Fibroblast of upper back skin (primary cell): Measurements from ENCODE around the gene PPP1R36.
A peak's percentile ranks its signal among the peaks of the same experiment; 100 is the strongest.

Experiments used
- DNase-seq: peaks from one replicate; pipeline ENCODE4 v3.0.0-alpha.2; 2013

Gene PPP1R36

GRCh38 chr14:64572386-64573104 lies 22.8 kb downstream of the PPP1R36 start:
- DNase-seq = no peak

GRCh38 chr14:64573109-64573508 lies 23.3 kb downstream of the PPP1R36 start:
- no peak for DNase-seq

DNA sequence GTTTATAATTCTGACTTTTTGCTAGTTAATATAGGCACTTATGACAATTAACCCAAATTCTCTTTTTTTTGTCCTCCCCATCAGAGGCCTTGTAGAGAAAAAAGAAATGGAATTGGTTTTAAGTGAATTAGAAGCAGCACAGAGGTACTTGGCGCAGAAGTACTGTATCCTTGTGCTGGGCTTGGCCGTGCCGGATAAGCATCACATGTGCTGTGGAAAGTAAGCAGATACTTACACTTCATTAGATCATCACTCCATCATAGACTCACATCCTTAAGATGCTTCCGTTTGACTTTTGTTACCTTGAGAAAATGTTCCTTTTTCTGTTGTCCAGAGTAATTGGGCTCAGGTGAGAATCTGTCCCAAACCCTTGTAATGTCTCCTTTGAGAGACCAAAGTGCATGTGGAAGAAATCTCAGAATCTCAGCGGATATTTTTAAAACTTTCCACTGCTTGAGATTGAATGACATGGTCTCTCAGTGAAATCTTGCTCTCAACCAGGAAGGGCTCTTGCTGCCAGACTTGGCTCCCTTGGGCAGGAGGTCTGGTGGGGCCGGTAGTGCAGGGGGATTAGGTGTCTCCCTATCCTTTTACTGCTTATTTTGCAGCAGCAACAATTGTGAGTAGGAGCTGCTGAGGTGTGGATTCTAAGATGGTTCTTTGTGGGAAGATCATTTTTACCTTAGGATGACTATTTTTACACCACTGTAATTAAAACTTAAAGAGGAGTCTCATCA lies 24.8 kb downstream of the PPP1R36 start:
- DNase-seq = no peak

DNA sequence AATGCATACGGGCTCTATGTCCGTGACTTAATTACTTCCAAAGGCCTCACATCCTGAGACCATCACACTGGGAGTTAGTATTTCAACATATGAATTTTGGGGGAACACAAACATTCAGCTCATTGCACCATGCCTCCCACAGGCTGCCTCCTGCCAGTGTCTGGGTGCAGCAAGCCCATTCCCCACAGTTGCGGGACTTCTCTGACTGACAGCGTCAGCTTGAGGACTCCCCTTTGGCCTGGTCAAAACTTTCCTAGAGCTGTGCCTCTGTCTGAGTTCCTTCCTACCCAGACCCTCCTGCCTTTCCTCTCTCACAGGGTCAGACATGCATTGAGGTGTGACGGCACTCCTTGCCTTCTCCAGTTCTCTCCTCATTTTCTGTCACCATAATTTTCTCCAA lies 27.4 kb downstream of the PPP1R36 start:
- DNase-seq = no peak

- DNase-seq = peak; percentile 11
Measured at GRCh38 chr14:64580467-64580866, 30.7 kb downstream of the PPP1R36 start.

DNA sequence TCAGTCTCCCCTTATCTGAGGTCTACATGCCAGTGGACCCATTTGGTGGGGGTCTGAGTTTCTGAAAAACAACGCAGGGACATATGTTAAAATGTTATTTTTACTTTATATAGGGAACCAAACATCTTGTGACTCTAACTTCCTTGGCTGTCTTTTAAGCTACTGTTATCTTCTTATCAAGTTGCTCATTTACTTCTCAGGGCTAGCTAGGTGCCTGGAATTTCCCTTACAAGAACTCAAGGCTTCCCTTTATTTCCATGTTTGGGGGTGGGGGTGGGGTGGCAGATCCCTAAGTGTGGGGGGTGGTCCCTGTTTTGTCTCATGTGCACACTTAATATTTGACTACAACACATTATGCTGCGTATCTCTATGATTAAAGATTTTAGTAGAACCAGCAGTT lies 31.6 kb downstream of the PPP1R36 start:
- DNase-seq = no peak

GRCh38 chr14:64581817-64582216 lies 32.1 kb downstream of the PPP1R36 start:
- DNase-seq = no peak

DNA sequence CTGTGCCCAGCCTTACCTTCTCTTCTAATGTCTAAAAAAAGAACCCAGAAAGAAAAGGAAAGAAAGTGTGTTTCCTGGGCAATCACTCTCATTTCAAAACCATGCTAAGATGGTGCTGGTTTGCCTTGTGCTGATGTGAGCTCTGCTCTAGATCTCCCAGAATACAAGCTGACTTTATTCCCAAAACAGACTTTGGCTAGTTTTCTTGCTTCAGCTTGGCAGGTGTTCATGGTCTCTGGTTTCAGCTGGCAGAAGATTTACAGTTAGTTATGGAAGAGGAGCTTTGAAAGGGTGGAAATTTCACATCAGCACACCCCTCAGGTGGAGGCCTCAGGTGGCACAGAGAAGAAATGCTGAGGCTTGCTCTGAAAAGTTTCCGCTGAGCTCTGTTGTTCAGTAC lies 34.4 kb downstream of the PPP1R36 start:
- DNase-seq = no peak

DNA sequence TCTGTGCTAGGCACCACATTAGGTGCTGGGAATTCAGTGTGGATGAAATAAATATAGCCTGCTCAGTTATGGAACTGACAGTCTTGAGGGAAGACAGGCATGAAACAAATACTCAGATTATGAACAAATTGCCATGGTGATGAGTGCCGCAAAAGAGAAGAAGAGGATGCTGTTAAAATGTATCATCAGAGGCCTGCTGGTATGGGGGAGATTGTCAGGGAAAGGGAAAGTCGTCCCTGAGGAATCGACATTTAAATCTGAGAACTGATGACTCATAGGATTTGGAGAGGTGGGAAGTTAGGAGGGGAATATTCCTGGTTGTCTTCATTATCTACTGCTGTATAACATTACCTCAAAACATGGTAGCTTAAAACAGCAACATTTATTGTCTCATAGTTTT lies 42.0 kb downstream of the PPP1R36 start:
- DNase-seq = peak; percentile 60

DNA sequence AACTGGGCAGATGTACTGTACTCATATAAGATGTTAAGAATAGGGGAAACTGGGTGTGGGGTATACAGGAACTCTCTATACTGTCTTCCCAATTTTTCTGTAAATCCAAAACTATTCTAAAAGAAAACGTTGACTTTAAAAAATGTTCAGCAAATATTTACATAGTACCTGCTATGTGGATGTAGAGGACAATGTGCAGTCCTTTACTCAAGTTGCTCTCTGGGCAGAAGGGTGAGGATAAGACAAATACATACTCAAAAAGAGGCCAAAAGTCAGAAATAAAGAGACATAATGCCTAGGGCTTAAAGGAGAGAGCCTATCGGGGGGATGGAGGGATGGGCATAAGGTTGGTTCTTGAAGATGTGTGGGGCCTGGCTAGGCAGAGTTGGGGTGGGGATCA lies 44.7 kb downstream of the PPP1R36 start:
- DNase-seq = no peak

- DNase-seq = no peak
Measured at GRCh38 chr14:64598404-64598803, 48.6 kb downstream of the PPP1R36 start.

- no peak for DNase-seq
Measured at GRCh38 chr14:64601571-64601970, 51.8 kb downstream of the PPP1R36 start.

- DNase-seq = no peak
Measured at GRCh38 chr14:64602826-64603225, 53.1 kb downstream of the PPP1R36 start.

DNA sequence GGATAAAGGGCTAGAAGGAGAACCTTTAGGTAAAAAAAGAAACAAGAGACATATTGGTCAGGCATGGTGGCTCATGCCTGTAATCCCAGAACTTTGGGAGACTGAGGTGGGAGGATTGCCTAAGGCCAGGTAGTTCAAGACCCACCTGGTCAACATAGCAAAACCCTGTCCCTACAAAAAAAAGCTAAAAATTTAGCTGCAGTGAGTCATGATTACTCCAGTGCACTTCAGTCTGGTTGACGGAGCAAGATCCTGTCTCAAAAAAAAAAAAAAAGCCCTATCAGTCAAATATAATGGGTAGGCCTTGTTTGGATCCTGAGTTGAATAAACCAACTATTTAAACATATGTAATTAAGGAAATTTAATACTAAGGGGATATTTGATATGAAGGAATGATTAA lies 54.2 kb downstream of the PPP1R36 start:
- no peak for DNase-seq

GRCh38 chr14:64604881-64605280 lies 55.1 kb downstream of the PPP1R36 start:
- DNase-seq = peak; percentile 30

- DNase-seq = peak; percentile 34
Measured at GRCh38 chr14:64605926-64606685, 56.3 kb downstream of the PPP1R36 start.

DNA sequence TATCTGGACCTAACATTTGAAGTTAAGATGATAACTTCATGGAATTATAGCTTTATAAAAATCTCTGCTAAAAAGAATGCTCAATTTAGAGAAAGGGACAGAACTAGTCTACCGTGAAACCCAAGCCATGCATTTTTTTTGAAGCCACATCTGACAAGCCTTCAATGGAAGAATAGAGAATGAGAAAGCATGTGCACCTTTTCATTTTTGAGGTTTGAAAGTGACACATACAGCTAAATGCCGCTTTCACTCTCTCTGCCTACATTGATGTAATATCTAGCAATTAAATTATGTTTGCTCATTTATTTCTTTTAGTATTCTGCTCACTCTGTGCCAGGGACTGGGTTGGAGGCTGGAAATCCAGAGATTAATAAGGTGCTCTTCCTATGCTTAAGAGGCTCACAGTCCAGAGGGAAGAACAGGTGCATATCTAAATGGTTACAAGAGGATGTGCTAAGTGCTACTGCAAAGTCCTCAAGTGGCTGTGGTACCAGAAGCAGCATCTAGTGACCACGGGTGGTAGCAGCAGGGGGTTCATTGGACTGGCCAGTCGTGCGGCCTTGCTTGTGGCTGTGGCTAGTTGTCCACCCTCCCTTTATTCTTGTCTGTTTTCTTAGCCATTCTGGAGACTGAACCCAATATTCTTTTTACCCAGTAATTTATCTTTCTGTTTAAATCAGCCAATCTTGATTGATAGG lies 60.4 kb downstream of the PPP1R36 start:
- no peak for DNase-seq

DNA sequence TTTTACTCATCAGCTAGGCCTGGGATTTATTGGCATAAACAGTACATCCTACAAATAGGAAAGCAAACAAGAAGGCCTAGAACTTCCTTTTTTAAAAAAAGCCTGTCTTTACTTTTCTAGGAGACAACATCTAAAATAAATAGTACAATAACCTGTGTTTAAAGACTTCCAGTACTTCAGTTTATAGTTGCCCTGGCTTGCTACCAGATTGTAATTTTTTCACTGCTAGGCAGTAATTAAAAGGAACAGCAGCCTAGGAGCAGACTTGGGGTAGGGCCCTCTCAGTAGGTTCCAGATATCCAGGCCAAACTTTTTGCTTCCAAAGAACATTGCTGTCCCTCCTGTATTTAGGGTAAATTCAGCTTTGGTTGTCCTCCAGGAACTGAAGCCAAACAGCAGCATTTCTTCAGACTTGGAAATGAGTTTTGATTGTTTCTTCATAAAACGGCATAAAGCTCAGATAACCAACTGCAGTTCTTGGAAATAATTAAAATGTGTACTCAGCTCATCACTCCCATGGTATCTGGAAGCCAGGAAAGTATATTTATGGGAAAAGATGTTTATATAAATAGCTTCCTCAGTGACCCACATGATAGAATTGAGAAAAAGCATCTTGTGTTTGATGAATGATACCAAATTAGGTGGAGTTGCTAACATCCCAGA lies 61.7 kb downstream of the PPP1R36 start:
- peak; percentile 22 for DNase-seq

DNA sequence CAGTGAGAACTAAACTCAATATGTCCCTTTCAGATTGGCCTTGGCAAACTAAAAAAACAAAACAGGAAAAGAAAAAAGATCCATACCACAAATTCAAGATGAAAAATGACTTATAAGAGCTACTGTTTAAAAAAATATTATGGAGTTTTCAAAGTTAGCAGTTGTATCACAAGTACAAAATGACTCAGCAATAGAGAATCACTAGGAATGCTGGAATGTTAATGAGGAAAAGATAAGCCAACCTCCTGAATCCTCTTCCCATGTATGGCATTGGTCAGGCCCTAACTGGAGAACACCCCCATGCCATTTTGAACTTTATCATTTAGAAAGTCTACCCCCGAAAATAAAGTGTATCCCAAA lies 62.2 kb downstream of the PPP1R36 start:
- DNase-seq = peak; percentile 88

- no peak for DNase-seq
Measured at GRCh38 chr14:64612971-64613666, 63.4 kb downstream of the PPP1R36 start.

GRCh38 chr14:64614166-64614565 lies 64.4 kb downstream of the PPP1R36 start:
- DNase-seq = no peak

DNA sequence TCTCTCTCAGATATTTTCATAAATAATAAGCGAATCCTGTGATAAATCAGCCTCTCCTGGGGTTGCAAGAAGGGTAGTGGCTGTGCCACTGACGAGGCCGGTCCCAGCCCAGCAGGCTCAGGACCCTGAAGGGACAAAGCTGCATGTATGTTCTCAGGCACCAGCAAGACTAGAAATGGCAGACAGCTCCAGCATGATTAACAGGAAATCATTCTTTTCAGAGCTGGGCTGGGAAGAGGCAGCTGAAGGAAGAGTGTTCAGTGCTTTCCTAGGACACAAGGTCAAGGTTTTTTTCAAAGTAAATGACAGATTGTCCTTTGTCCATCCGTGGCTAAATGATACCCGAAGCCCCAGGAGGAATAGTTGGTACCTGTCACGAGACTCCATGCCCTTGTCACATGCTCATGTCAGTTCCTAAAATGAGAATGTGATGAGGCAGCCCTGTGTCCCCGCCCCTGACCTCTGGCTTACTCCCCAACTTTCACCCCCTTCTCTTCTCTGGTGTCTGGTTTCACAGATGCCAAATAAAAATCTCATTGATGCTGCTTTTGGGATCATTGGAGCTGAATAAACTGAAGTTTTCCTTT lies 65.1 kb downstream of the PPP1R36 start:
- no peak for DNase-seq
